Spleen (tissue), 7 donors: ENCODE results near the gene NFE2L2.

Experiments used
- POLR2A ChIP-seq, 3 donors: fragments of 450-650 bp; IDR thresholded peaks; one replicate each; pipeline ENCODE4 v1.5.1; 2017; ENCODE audit warnings: antibody characterized with exemption in 3 of 3, mild to moderate bottlenecking in 1 of 3
- POLR2AphosphoS5 ChIP-seq, 3 donors: sonication (generic); formaldehyde crosslinking; IDR thresholded peaks; one replicate each; pipeline ENCODE4 v1.5.1; 2017; ENCODE audit warnings: antibody characterized with exemption in 3 of 3
- TF ChIP-seq, protein P1 (sequence below), 11 experiments: fragments of 200-600 bp in 7 of 11; fragments of 450-650 bp in 4 of 11; sonication (generic) in 4 of 11; IDR thresholded peaks in 8 of 11; conservative IDR thresholded peaks in 3 of 11; 1 replicate in 7 of 11; 2 replicates in 4 of 11; pipeline versions ENCODE4 v1.4.0 to v1.8.0; 2016 to 2021; ENCODE audit warnings: antibody characterized with exemption in 11 of 11, inconsistent platforms in 4 of 11, mild to moderate bottlenecking in 1 of 11
- donor health status: DM: no; HTN: no; CAD: no; lungs with moderate emphysema.
- donor health status: DM: no; HTN: no; CAD: no.
- donor health status: DM: no; HTN: no; CAD: no.

DNA sequence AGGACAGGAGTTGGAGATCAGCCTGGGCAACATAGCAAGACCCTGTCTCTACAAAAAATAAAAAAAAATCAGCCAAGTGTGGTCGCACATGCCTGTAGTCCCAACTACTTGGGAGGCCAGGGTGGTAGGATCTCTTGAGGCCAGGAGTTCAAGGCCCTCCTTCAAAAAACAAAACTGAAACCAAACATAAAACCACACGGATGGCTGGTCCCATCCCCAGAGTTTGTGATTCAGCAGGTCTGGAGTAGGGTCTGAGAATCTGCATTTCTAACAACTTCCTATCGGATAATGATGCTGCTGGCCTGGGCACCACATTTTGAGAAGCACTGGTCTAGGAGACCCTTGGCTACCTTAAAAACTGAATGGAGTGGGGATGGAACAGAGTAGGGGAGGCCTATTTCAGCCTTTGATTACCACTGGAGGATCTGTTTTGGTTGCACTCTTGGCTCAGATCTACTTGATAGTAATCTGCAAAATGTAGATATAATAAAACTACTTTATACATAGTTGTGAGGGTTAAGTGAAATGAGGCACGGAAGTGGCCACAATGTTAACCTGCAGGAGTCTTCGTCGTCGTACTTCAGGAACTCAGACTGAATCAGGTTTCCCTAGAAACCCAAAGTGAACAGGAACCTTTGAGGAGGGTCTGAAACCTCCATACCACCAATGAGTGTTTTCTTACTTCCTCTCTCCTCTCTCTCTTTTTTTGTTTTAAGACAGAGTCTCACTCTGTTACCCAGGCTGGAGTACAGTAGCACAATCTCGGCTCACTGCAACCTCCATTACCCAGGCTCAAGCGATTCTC is 25.5 kb upstream of the NFE2L2 start:
- TF ChIP-seq, protein P1, sequence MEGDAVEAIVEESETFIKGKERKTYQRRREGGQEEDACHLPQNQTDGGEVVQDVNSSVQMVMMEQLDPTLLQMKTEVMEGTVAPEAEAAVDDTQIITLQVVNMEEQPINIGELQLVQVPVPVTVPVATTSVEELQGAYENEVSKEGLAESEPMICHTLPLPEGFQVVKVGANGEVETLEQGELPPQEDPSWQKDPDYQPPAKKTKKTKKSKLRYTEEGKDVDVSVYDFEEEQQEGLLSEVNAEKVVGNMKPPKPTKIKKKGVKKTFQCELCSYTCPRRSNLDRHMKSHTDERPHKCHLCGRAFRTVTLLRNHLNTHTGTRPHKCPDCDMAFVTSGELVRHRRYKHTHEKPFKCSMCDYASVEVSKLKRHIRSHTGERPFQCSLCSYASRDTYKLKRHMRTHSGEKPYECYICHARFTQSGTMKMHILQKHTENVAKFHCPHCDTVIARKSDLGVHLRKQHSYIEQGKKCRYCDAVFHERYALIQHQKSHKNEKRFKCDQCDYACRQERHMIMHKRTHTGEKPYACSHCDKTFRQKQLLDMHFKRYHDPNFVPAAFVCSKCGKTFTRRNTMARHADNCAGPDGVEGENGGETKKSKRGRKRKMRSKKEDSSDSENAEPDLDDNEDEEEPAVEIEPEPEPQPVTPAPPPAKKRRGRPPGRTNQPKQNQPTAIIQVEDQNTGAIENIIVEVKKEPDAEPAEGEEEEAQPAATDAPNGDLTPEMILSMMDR (IDR thresholded peaks at IDR 0.05 in 8 of 11, conservative IDR thresholded peaks at IDR 0.05 in 3 of 11), result no peak
- TF ChIP-seq POLR2A (IDR thresholded peaks at IDR 0.05) (no peak), POLR2AphosphoS5 (IDR thresholded peaks at IDR 0.05) (no peak)
